ENCODE data around the gene TAAR8. TPM values are rescaled to one million over a fixed set of nuclear protein-coding genes. Genes with fewer than 3 reads are reported as not detected.

TAAR8 gene
- polyA plus RNA-seq, 1 donor (not counting 4 experiments of a cell fraction or from before 2014, with no cell fraction given), result not detected

DNA sequence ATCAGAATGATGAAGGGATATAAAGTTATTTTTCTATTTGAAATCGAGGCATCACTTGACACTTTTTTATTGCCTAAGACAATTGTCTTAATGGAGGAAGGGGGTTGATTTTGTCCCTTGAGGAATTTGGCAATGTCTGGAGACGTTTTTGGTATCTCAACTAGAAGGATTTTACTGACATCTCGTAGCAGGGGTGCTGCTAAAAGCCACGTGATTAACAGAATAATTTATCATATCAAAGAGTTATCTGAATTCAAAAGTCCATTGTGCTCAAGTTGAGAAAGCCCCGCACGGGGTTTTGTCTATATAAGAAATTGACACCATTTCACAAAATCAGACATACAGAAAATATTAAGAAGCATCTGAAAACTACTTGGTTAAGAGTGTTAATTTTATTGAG is 16.1 kb downstream of the TAAR8 start:
- Histone ChIP-seq H3K79me2 (ENCODE audit: control insufficient read depth, insufficient read depth, low read length) (no peaks in the 10 kb centered on the region), H4K20me1 (ENCODE audit: control insufficient read depth, extremely low read depth, insufficient read depth, low read length) (no peaks in the 10 kb centered on the region), H3K9ac (ENCODE audit: control insufficient read depth, extremely low read depth, insufficient read depth, low read length) (no peak overlapping the region), H3K9me3 (ENCODE audit: control insufficient read depth, low read depth, low read length) (no peaks in the 10 kb centered on the region), H3K4me1 (ENCODE audit: control insufficient read depth, extremely low read depth, insufficient read depth, low read length) (no peaks in the 10 kb centered on the region), H2AFZ (ENCODE audit: control insufficient read depth, low read length) (no peak overlapping the region), H3K36me3 (ENCODE audit: control insufficient read depth in 2 of 2, extremely low read depth in 1 of 2, insufficient read depth in 2 of 2, low read length in 2 of 2) (no peaks in the 10 kb centered on the region), H3K27me3 (ENCODE audit: control insufficient read depth, extremely low read depth, insufficient read depth, low read length) (peaks cover 6% of the 10 kb centered on the region), H3K9me1 (ENCODE audit: control insufficient read depth, extremely low read depth, insufficient read depth, low read length) (no peaks in the 10 kb centered on the region), H3K27ac (ENCODE audit: control insufficient read depth, insufficient read depth, low read length) (no peak overlapping the region), H3K4me3 (ENCODE audit: control insufficient read depth in 2 of 3, extremely low read depth in 1 of 3, insufficient read depth in 2 of 3, low read depth in 1 of 3, low read length in 3 of 3) (no peak overlapping the region), H3K4me2 (ENCODE audit: control insufficient read depth, extremely low read depth, insufficient read depth, low read depth, low read length) (no peak overlapping the region)
- no peak for TF ChIP-seq EZH2 (IDR thresholded peaks at IDR 0.05; ENCODE audit: low read length)
- TF ChIP-seq, protein P1, sequence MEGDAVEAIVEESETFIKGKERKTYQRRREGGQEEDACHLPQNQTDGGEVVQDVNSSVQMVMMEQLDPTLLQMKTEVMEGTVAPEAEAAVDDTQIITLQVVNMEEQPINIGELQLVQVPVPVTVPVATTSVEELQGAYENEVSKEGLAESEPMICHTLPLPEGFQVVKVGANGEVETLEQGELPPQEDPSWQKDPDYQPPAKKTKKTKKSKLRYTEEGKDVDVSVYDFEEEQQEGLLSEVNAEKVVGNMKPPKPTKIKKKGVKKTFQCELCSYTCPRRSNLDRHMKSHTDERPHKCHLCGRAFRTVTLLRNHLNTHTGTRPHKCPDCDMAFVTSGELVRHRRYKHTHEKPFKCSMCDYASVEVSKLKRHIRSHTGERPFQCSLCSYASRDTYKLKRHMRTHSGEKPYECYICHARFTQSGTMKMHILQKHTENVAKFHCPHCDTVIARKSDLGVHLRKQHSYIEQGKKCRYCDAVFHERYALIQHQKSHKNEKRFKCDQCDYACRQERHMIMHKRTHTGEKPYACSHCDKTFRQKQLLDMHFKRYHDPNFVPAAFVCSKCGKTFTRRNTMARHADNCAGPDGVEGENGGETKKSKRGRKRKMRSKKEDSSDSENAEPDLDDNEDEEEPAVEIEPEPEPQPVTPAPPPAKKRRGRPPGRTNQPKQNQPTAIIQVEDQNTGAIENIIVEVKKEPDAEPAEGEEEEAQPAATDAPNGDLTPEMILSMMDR (optimal IDR thresholded peaks at IDR 0.05 in 1 of 3, IDR thresholded peaks at IDR 0.05 in 1 of 3, conservative IDR thresholded peaks at IDR 0.05 in 1 of 3; ENCODE audit: extremely low read depth in 1 of 3, insufficient read depth in 2 of 3, low read length in 3 of 3), result no peak
- dilution Hi-C loops (cut with MboI; ENCODE audit: extremely low pct_ligation_motif_present, low sequenced_read_pairs), result no loop called here
- no peak for FAIRE-seq
- DNase-seq (ENCODE audit: low read depth, low spot score), result no peak

DNA sequence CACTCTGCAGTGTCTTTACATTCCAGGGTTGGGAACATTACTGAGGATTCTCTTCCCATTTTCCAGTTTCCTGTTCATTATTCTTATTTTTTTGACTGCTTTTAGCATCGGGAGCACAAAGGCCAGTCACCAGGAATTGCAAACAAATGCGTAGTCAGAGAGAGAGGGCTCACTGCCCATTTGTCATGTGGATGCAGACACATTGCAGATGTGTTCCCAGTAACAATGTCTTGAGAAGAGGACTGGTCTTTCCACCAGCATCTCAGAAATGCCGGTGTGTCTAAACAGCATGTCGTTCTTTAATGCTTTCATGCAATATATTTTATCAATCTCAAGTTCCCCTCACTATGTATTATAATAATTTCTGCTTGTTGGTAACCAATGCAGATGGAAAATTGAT is 16.7 kb downstream of the TAAR8 start:
- no peaks in the 10 kb centered on the region for H3K9me3 ChIP-seq (ENCODE audit: control insufficient read depth, low read depth, low read length)
- dilution Hi-C loops (cut with MboI; ENCODE audit: extremely low pct_ligation_motif_present, low sequenced_read_pairs), result no loop called here
- TF ChIP-seq, protein P1 (optimal IDR thresholded peaks at IDR 0.05 in 1 of 3, IDR thresholded peaks at IDR 0.05 in 1 of 3, conservative IDR thresholded peaks at IDR 0.05 in 1 of 3; ENCODE audit: extremely low read depth in 1 of 3, insufficient read depth in 2 of 3, low read length in 3 of 3), result no peak
- no peak for TF ChIP-seq EZH2 (IDR thresholded peaks at IDR 0.05; ENCODE audit: low read length)

More for the DNA sequence above, 16.7 kb downstream of the TAAR8 start:
- Histone ChIP-seq H2AFZ (ENCODE audit: control insufficient read depth, low read length) (no peak overlapping the region), H3K79me2 (ENCODE audit: control insufficient read depth, insufficient read depth, low read length) (no peaks in the 10 kb centered on the region), H3K27ac (ENCODE audit: control insufficient read depth, insufficient read depth, low read length) (no peak overlapping the region), H3K4me3 (ENCODE audit: control insufficient read depth in 2 of 3, extremely low read depth in 1 of 3, insufficient read depth in 2 of 3, low read depth in 1 of 3, low read length in 3 of 3) (no peak overlapping the region), H3K36me3 (ENCODE audit: control insufficient read depth in 2 of 2, extremely low read depth in 1 of 2, insufficient read depth in 2 of 2, low read length in 2 of 2) (no peaks in the 10 kb centered on the region), H3K4me2 (ENCODE audit: control insufficient read depth, extremely low read depth, insufficient read depth, low read depth, low read length) (no peak overlapping the region), H3K9me1 (ENCODE audit: control insufficient read depth, extremely low read depth, insufficient read depth, low read length) (no peaks in the 10 kb centered on the region), H3K27me3 (ENCODE audit: control insufficient read depth, extremely low read depth, insufficient read depth, low read length) (peaks cover 6% of the 10 kb centered on the region), H4K20me1 (ENCODE audit: control insufficient read depth, extremely low read depth, insufficient read depth, low read length) (no peaks in the 10 kb centered on the region), H3K4me1 (ENCODE audit: control insufficient read depth, extremely low read depth, insufficient read depth, low read length) (no peaks in the 10 kb centered on the region), H3K9ac (ENCODE audit: control insufficient read depth, extremely low read depth, insufficient read depth, low read length) (no peak overlapping the region)
- FAIRE-seq, result no peak
- DNase-seq (ENCODE audit: low read depth, low spot score), result no peak

All from keratinocyte (primary cell).